ENCODE results near the gene ACOXL.

Gene ACOXL

GRCh38 chr2:110904779-110905148 is 172.4 kb downstream of the ACOXL start (continued):
- TF ChIP-seq ZNF629 (tag by site-specific recombination; IDR thresholded peaks at IDR 0.05) (no peak), PRDM10 (tag by site-specific recombination; IDR thresholded peaks at IDR 0.05) (no peak), ZNF658 (tag by site-specific recombination; IDR thresholded peaks at IDR 0.05) (no peak), ZNF341 (tag by site-specific recombination; IDR thresholded peaks at IDR 0.05; ENCODE audit: low read depth) (no peak), PRDM2 (tag by site-specific recombination; IDR thresholded peaks at IDR 0.05; ENCODE audit: borderline replicate concordance) (no peak)

- no peaks in the 10 kb centered on the region for H3K36me3 ChIP-seq (ENCODE audit: control insufficient read depth in 2 of 2, insufficient read depth in 1 of 2, low read length in 2 of 2)
- TF ChIP-seq ZNF140 (tag by site-specific recombination; IDR thresholded peaks at IDR 0.05) (no peak), ZBTB20 (tag by site-specific recombination; IDR thresholded peaks at IDR 0.05) (no peak), ZNF416 (tag by site-specific recombination; IDR thresholded peaks at IDR 0.05) (no peak), ZNF10 (tag by site-specific recombination; IDR thresholded peaks at IDR 0.05) (no peak), ZNF837 (tag by site-specific recombination; IDR thresholded peaks at IDR 0.05) (no peak), ZNF518A (tag by site-specific recombination; conservative IDR thresholded peaks at IDR 0.05; ENCODE audit: low read depth) (no peak), ZNF704 (tag by site-specific recombination; IDR thresholded peaks at IDR 0.05) (no peak), ZNF266 (tag by site-specific recombination; IDR thresholded peaks at IDR 0.05; ENCODE audit: low read depth) (no peak)
- H3K9me3 ChIP-seq (ENCODE audit: control insufficient read depth, insufficient read depth, low read depth, low read length), result no peaks in the 10 kb centered on the region
- no peak overlapping the region for H3K4me3 ChIP-seq (ENCODE audit: low read depth, low read length)
- ChIA-PET CTCF (interaction anchor here (0.6 kb wide), 1 partner anchor 10 kb away, joined by 3 read pairs; no protein-coding TSS in a partner anchor), POLR2A (no interaction called here)
- no peaks in the 10 kb centered on the region for H3K4me1 ChIP-seq (ENCODE audit: control insufficient read depth, insufficient read depth, low read length)
- no peak overlapping the region for H3K27ac ChIP-seq (ENCODE audit: extremely low read depth, low read depth, low read length)
Observed at GRCh38 chr2:110905217-110905616, 172.8 kb downstream of the ACOXL start.

All from HEK293 (cell line).